Measurements from ENCODE around the gene MAPRE2.
"Not testable (repeated sequence)": the region's sequence is repeated elsewhere in the genome, so short reads cannot be mapped to it uniquely, and the experiment has no call there.

The MAPRE2 gene

DNA sequence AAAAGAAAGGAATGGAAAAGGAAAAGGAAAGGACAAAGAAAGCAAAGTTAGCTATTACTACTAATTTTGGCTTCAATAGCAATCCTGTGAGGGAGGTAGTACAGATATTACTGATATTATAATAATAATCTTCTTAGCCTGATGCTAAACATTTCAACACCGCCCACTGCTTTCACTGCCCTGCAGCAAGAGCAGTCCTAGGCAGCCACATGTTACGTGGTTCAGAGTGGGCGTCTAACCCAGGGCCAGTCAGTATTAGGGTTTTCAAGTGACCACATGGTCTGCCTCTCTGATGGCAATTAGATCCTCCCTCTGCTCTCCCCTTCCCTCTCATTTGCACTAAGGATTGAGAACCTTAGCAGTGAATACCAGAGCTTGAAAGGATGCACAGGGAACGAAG lies 116.0 kb downstream of the MAPRE2 start:
- no peak for FAIRE-seq

- no peak for FAIRE-seq
Observed at GRCh38 chr18:35158728-35159450, 117.7 kb downstream of the MAPRE2 start.

DNA sequence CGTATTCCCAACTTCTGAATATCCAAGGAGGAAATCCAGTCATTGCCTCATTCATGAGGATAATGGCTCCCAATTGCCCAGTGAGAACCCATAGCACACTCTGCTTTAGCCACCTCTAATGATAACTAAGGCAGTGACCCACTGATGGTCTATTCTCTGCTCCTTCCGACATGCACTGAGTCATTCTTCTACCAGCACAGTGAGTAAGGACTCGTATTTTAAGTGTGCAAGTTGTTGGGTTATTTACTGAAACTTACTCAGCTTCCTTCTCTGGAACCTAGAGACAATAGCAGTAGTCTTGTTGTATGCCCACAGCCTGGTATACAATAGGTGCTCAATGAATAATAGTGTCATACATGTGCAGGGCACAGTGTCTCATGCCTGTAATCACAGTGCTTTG lies 118.6 kb downstream of the MAPRE2 start:
- no peak for FAIRE-seq

GRCh38 chr18:35161485-35161884 lies 120.3 kb downstream of the MAPRE2 start:
- FAIRE-seq, result no peak

- FAIRE-seq, result no peak
Observed at GRCh38 chr18:35161934-35162333, 120.7 kb downstream of the MAPRE2 start.

- FAIRE-seq, result no peak
Observed at GRCh38 chr18:35163014-35163539, 121.9 kb downstream of the MAPRE2 start.

DNA sequence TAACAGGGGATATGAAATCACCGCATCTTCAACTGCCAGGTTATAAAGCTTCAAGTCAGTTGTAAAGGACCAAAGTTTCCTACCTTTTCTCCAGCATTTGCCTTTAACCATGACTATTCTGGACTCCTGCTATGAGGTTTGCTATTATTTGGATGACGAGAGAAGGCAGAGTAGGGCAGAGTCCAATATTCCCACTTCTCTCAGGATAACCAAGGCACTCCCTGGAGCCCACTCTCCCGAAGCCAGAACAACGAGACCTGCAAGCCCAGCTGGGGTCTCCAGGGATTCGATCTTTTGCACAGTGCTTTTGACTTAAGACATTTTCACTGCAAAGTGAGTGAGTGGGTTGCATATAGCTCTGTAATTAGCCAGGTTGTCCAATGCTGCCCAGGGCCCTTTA lies 122.5 kb downstream of the MAPRE2 start:
- no peak for FAIRE-seq

- FAIRE-seq, result no peak
Observed at GRCh38 chr18:35164133-35164532, 122.9 kb downstream of the MAPRE2 start.

DNA sequence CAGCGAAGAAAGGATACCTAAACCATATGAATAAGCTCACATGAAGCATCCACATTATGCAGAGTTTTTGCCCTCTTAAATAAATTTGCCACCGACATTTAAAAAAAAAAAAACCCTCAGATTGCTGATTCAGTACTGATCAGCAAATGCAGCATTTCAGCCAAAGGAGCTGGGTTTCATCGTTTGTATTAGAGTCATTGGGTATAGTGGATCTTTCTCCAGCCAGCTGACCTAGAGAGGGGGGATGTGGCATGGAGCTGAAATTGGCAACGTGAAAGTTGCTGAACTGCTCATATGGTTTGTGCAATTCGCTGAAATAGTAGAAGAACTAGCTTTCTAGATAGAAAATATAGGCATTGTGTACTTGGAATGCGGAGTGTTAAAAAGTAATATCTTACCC lies 126.1 kb downstream of the MAPRE2 start:
- no peak for FAIRE-seq

DNA sequence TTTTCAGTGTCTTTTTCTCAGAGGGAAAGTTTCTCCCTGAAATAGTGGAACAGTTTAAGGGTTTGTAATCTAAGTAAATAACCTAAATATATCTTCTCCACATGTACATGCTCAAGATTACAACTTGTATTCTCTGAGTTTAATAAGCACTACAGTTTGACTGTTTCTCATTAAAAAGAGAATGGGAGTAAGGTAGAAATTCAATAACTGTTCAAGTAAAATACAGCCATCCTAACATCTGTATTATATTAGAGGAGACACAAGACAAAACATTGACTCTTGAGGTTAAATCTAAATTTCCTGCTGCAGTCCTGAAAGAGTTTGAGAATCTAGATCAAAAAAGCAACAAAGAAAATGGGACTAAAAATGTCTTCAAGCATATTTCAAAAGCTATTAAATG lies 126.6 kb downstream of the MAPRE2 start:
- FAIRE-seq, result peak; percentile 95

GRCh38 chr18:35170323-35170722 lies 129.1 kb downstream of the MAPRE2 start:
- FAIRE-seq, result not testable (repeated sequence)

DNA sequence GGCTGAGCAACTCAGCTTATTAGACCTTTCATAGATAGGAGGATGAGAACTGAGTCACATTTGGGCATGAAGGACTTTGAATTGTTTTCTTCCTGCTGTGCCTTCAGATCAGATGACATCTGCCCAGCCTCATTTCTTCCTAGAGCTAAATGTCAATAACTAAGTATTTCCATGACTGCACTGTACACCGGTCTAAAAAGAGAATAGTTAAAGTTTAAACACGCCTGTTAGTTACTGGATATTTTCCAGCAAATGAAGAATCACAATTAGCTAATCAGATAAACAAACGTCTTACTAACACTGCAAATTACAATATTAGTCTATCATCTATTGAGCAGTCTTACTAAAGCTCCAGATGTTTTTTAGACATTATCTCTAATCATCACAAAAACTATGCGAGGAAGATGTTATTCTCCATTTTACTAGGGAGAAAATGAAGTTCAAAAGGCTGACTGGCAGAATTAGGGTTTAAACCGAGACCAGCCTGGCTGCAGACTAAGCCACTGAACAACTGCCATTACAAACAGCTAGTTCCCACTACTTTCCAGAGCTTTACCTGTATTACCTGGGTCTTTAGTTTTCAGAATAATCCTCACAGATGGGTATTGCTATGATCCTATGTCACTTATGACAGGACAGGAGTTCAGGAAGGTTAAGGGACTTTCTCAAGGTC lies 130.2 kb downstream of the MAPRE2 start:
- FAIRE-seq, result no peak

- FAIRE-seq, result no peak
Observed at GRCh38 chr18:35172009-35172408, 130.8 kb downstream of the MAPRE2 start.

GRCh38 chr18:35172451-35173035 lies 131.3 kb downstream of the MAPRE2 start:
- FAIRE-seq, result no peak

DNA sequence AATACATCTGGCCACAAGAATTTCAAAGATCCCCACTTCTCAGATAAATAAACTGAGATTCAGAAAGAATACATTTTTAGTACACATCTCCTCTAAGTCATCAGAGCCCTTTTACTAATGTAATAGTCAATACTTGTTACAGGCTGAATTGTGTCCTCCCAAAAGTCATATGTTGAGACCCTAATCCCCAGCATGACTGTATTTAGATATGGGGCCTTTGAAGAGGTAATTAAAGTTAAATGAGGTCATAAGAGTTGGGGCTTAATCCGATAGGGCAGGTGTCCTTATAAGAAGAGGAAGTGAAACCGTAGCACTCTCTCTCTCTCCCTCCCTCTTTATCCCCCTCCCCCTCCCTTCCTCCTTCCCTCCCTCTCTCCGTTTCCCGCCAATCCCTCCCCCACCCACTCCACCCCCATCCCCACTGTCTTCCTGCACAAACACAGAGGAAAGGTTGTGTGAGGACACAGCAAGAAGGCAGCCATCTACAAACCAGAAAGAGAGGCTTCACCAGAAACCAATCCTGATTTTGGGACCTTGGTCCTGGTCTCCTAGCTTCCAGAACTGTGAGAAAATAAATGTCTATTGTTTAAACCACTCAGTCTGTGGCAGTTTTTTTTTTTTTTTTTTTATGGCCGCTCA lies 133.0 kb downstream of the MAPRE2 start:
- no peak for FAIRE-seq

- FAIRE-seq, result no peak
Observed at GRCh38 chr18:35174745-35175144, 133.5 kb downstream of the MAPRE2 start.

DNA sequence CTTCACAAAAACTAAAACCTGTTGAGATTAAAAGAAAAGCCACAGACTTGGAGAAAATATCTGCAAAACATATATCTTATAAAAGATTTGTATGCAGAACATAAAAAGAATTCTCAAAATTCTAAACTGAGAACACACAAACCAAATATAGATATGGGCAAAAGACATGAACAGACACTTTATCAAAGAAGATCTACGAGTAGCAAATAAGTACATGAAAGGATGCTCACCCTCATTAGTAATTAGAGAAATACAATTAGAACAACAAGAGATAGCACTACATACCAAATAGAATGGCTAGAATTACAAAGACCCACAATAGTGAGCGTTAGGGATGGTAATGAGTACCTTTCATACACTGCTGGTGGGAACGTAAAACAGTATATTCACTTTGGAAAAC lies 135.7 kb downstream of the MAPRE2 start:
- no peak for FAIRE-seq

DNA sequence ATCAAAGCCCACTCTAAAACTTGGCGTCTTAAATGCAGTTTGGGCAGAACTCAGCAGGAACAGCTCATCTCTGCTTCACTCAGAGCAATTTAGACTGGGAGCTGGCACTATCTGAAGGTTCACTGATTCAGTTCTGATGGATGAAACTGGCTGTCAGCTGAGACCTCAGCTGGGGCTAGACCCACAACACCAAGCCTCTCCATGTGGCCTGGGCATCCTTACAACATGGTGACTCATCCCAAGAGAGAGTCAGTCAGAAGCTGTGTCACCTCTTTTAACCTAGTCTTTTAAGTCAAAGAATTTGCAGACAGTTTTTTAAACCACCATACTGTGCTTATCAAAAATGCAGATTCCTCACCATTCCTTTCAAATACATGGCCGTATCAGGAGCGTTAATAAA lies 137.0 kb downstream of the MAPRE2 start:
- FAIRE-seq, result no peak

- FAIRE-seq, result no peak
Observed at GRCh38 chr18:35179906-35180305, 138.7 kb downstream of the MAPRE2 start.

DNA sequence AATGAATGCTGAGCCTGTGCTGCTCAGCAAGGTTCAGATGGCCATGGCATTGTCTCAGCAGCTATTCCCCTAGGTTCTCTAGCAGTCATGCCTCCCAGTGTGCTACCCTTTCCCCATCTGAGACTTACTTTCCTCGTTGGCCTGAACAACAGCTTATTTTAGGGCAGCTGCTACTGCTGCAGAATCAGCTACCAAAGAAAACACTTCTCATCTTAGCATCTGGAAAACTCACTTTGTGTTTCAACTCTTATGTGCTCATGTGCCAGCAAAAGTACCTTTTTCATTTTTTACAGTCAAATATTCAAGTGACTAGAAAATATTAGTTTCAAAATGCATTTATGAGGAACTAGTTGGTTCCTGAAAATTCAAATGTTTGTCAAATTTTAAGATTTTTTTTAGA lies 139.2 kb downstream of the MAPRE2 start:
- FAIRE-seq, result no peak

- FAIRE-seq, result no peak
Observed at GRCh38 chr18:35182151-35182550, 140.9 kb downstream of the MAPRE2 start.

GRCh38 chr18:35183886-35184285 lies 142.7 kb downstream of the MAPRE2 start:
- no peak for FAIRE-seq

GRCh38 chr18:35185771-35186170 lies 144.6 kb downstream of the MAPRE2 start:
- no peak for FAIRE-seq

Data from endometrium (tissue), 2 donors.